ENCODE measurements around the gene GLRX3.

GLRX3 gene

GRCh38 chr10:130194991-130195645 is 58.9 kb downstream of the GLRX3 start:
- H3K27me3 ChIP-seq (ENCODE audit: low read depth, low read length), result no peaks in the 10 kb centered on the region
- H2AFZ ChIP-seq (ENCODE audit: low read depth, low read length), result no peak overlapping the region
- TF ChIP-seq EZH2phosphoT487 (IDR thresholded peaks at IDR 0.05; ENCODE audit: low read depth), result no peak
- no peak for TF ChIP-seq CTCF (IDR thresholded peaks at IDR 0.05; ENCODE audit: low read depth, low read length)
- H3K9me3 ChIP-seq (ENCODE audit: insufficient read depth, low read length), result no peaks in the 10 kb centered on the region
- H3K4me3 ChIP-seq (ENCODE audit: low read length), result no peak overlapping the region
- no peaks in the 10 kb centered on the region for H4K20me1 ChIP-seq (ENCODE audit: insufficient read depth, low read length)
- H3K4me1 ChIP-seq (ENCODE audit: low read length), result no peaks in the 10 kb centered on the region
- no peak overlapping the region for H3K9ac ChIP-seq (ENCODE audit: low read length)
- H3K4me2 ChIP-seq (ENCODE audit: low read length), result no peak overlapping the region
- H3K79me2 ChIP-seq (ENCODE audit: low read length), result no peaks in the 10 kb centered on the region
- H3K36me3 ChIP-seq (replicated peaks; ENCODE audit: low read depth, low read length), result no peaks in the 10 kb centered on the region
- no peak overlapping the region for H3K27ac ChIP-seq (ENCODE audit: low read length)

GRCh38 chr10:130195746-130196294 is 59.6 kb downstream of the GLRX3 start:
- Histone ChIP-seq H3K9ac (ENCODE audit: low read length) (no peak overlapping the region), H3K27me3 (ENCODE audit: low read depth, low read length) (no peaks in the 10 kb centered on the region), H3K79me2 (ENCODE audit: low read length) (no peaks in the 10 kb centered on the region), H3K9me3 (ENCODE audit: insufficient read depth, low read length) (no peaks in the 10 kb centered on the region), H3K4me3 (ENCODE audit: low read length) (no peak overlapping the region), H3K4me2 (ENCODE audit: low read length) (no peak overlapping the region), H4K20me1 (ENCODE audit: insufficient read depth, low read length) (no peaks in the 10 kb centered on the region), H3K36me3 (replicated peaks; ENCODE audit: low read depth, low read length) (no peaks in the 10 kb centered on the region), H3K4me1 (ENCODE audit: low read length) (no peaks in the 10 kb centered on the region), H2AFZ (ENCODE audit: low read depth, low read length) (no peak overlapping the region), H3K27ac (ENCODE audit: low read length) (no peak overlapping the region)
- no peak for TF ChIP-seq EZH2phosphoT487 (IDR thresholded peaks at IDR 0.05; ENCODE audit: low read depth)
- TF ChIP-seq CTCF (IDR thresholded peaks at IDR 0.05; ENCODE audit: low read depth, low read length), result no peak

GRCh38 chr10:130196511-130197487 is 60.6 kb downstream of the GLRX3 start:
- no peak overlapping the region for H3K9ac ChIP-seq (ENCODE audit: low read length)

More at GRCh38 chr10:130196511-130197487, 60.6 kb downstream of the GLRX3 start:
- TF ChIP-seq EZH2phosphoT487 (IDR thresholded peaks at IDR 0.05; ENCODE audit: low read depth), result no peak
- no peak for TF ChIP-seq CTCF (IDR thresholded peaks at IDR 0.05; ENCODE audit: low read depth, low read length)
- H3K27me3 ChIP-seq (ENCODE audit: low read depth, low read length), result no peaks in the 10 kb centered on the region
- H3K79me2 ChIP-seq (ENCODE audit: low read length), result no peaks in the 10 kb centered on the region
- no peaks in the 10 kb centered on the region for H4K20me1 ChIP-seq (ENCODE audit: insufficient read depth, low read length)
- no peaks in the 10 kb centered on the region for H3K9me3 ChIP-seq (ENCODE audit: insufficient read depth, low read length)
- no peaks in the 10 kb centered on the region for H3K36me3 ChIP-seq (replicated peaks; ENCODE audit: low read depth, low read length)
- H3K4me3 ChIP-seq (ENCODE audit: low read length), result no peak overlapping the region
- no peaks in the 10 kb centered on the region for H3K4me1 ChIP-seq (ENCODE audit: low read length)
- H2AFZ ChIP-seq (ENCODE audit: low read depth, low read length), result no peak overlapping the region
- H3K4me2 ChIP-seq (ENCODE audit: low read length), result no peak overlapping the region
- no peak overlapping the region for H3K27ac ChIP-seq (ENCODE audit: low read length)
